GM20431 (cell line): ENCODE measurements around the gene IQSEC1.

Experiments
- in situ Hi-C: fragments of 300-500 bp; cut with MseI, MboI; formaldehyde crosslinking; loops from one replicate; pipeline ENCODE4 v1.15.0; 2020; ENCODE audit warnings: low sequenced_read_pairs; ENCODE audit not compliant: unreplicated experiment

The IQSEC1 gene

DNA sequence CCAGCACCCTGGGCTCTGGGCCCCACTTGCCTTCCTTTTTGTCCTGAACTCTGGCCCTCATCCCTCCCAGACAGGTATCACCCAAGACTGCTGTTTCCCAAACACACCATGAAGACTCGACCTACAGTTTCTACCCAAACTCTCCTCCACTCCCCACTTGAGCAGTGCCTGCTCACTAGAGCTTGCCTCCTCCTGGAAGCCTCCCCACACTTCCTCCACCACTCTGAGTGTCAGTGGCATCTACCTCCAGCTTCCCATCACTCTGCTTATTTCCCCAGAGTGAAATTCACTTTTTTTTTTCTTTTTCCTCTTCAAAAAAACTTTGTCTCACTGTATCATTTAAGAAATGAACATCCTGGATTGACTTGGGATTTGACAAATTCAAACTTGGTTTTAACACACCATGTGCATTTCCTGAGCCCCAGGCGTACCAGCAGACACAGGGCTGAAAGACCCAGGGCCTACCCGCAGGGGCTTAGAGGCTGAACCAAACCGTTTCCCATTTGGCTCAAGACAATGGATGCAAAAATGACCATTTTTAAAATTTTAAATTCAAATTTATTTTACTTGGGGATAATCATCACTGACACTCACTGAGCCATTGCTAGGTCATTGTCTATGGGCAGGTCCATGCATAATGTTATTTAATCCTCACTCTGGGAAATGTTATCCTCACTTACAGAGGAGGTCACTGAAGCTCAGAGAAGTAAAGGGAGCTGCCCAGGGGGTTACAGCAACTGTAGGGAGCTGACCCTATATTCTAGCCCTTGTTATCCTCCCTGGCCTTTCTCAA, 62.3 kb downstream of the IQSEC1 start:
- in situ Hi-C loops: no loop called here

GRCh38 chr3:13009946-13010315, 63.3 kb downstream of the IQSEC1 start:
- in situ Hi-C loops: no loop called here

GRCh38 chr3:13009132-13009945, 63.9 kb downstream of the IQSEC1 start:
- in situ Hi-C loops: no loop called here

- in situ Hi-C loops: no loop called here
Measured at GRCh38 chr3:13008155-13008995, 64.9 kb downstream of the IQSEC1 start.

DNA sequence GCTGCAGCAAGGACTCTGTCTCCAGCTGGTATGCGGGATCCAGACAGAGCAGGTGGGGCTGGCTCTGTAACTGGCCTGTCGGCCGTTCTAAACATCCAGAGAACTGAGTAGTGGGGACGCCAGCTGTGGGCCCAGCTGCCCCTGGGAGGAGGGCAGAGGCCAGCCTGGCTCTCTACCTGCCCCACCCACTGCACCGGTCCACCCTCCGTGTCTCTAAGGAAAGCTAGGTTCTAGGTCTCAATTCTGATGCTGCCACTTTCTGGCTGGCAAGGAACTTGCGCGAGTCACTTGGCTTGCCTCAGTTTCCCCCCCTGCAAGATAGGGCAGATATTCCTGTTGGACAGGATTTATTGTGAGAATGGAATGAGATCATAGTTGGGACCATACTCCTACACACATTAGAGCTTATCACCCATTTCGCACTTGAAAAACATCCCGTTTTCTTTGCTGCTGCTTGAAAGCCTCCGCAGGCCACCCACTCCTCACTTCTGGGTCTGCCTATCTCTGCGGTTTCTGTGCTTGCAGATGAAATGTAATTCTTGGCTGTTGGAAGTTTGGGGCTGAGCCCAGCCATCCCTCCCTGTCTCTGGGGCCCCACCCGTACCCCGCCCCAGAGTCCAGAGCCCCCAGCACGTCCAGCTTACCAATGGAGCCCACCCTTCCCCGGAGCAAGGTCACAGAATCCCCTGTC, 65.8 kb downstream of the IQSEC1 start:
- in situ Hi-C loops: no loop called here

GRCh38 chr3:13006216-13006990, 66.8 kb downstream of the IQSEC1 start:
- in situ Hi-C loops: no loop called here

GRCh38 chr3:13005301-13005700, 67.9 kb downstream of the IQSEC1 start:
- in situ Hi-C loops: no loop called here

- in situ Hi-C loops: no loop called here
Measured at GRCh38 chr3:13004376-13004775, 68.9 kb downstream of the IQSEC1 start.

GRCh38 chr3:13003608-13004007, 69.6 kb downstream of the IQSEC1 start:
- in situ Hi-C loops: no loop called here

DNA sequence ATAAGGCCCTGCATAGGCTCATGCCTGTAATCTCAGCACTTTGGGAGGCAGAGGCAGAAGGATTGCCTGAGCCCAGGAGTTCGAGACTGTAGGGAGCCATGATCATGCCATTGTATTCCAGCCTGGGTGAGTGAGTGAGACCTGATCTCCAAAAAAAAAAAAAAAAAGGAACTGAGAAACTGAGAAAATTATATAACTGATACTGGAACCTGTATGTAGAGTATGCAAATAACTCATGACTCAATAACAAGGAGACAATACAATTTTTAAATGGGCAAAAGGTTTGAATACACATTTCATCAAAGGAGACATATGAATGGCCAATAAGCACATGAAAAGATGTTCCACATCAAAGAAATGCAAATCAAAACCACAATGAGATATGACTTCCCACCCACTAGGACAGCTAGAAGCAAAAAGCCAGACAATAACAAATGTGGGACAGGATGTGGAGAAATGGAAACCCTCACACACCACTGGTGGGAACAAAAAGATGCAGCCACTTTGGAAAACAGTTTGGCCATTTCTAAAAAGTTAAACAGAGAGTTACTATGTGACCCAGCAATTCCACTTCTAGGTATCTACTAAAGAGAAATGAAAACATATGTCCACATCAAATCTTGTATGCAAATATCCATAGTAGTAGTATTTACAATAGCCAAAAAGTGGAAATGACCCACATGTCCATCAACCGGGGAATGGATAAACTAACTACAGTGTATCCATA, 70.7 kb downstream of the IQSEC1 start:
- in situ Hi-C loops: no loop called here

DNA sequence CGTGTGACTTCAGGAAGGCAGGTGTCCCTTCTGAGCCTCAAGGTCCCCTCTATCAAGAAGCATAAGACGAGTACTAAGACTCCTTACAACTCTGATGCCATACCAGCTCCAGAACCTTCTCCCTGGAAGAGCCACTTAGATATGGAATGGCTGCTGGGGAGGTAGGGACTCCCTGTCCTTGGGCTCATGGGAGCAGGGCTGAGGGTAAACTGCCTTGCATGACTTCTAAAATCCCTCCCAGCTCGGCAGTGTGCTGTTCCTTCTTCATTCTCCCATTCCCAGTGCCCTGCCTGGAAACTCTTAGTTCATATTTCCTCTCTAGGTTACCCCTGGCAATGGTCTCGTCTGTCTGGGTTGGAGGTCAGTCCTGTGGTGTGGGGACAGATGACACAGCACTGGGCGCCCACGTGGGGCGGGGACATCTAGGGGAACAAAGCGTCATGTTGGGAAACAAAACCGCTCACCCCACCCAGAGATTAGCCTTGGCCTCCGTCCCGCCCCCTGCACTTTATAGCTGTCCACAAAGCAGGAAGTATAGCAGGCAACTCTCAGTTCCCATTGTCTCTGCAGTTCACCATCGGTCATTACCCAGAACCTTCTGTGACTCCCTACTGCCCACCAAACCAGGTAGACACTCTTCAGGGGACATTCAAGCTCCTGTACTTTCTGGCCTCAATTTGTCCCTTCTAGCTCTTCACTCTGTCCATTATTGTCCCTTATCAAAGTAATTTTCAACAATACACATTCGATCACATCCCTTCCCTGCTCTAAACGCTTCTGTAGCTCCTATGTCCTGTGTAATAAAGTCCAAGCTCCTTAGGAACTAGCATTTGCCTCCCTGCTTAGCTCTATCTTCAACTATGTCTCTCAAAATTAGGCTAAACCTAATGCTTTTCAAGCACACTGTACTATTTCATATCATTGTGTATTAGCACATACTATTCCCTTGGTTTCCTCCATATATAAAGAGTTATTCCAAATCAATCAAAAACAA, 73.8 kb downstream of the IQSEC1 start:
- in situ Hi-C loops: no loop called here

GRCh38 chr3:12998648-12999047, 74.6 kb downstream of the IQSEC1 start:
- in situ Hi-C loops: no loop called here

DNA sequence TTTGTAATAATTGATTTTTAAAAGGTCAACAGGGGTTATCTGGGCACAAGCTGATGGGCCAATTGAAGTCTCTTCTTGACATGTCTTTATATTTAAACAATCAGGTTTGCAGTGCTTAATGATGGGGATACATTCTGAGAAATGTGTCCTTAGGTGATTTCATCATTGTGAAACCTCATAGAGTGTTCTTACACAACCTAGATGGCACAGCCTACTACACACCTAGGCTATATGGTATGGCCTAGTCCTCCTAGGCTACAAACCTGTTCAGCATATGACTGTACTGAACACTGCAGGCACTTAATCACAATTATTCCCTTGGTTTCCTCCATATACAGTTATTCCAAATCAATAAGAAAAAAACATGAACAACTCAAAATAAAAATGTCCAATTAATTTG, 75.8 kb downstream of the IQSEC1 start:
- in situ Hi-C loops: no loop called here

- in situ Hi-C loops: no loop called here
Measured at GRCh38 chr3:12996181-12996506, 77.1 kb downstream of the IQSEC1 start.

GRCh38 chr3:12995389-12996180, 77.6 kb downstream of the IQSEC1 start:
- in situ Hi-C loops: no loop called here

DNA sequence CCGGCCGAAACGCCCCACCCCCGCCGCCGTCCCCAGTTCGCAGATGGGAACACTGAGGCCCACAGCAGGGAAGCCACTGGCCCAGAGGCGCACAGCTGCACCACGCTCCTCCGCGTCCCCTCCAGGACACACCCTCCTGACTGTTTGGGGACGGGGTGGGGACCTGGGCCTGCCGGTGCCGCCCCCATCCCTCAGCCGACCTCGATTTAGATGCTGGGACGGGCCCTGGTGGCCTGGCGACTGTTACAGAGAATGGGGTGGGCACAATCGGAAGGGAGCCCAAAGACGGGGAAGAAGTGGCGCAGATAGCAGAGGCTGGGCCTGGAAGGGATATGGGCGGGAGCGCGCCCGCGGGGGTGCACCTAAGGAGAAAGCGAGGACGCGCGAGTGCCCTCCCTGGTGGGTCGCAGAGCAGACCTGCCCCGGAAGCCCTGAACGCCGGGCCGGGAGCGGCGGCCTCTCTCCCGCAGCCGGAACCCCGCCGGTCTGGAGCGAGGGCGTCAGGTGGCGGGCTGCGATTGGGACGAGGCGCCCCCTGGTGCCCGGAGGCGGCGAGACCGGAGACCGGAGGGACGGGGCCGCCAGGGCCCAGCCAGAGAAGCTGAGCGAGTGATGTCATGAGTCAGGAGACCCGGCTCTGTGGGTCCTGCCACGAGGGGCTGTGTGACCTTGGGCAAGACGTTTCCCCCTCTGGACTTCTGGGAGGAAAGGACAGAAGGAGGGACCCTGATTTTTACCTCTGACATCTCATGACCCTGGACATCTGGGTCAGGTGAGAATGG, 78.4 kb downstream of the IQSEC1 start:
- in situ Hi-C loops: no loop called here
